Osteocyte (in vitro differentiated cells): ENCODE measurements around the gene NBAS. TPM values are rescaled to one million over a fixed set of nuclear protein-coding genes. Genes with fewer than 3 reads are reported as not detected.

Experiments used
- DNase-seq: peaks from one replicate; pipeline ENCODE4 v3.0.0; 2021; ENCODE audit warnings: mixed read lengths; ENCODE audit not compliant: unreplicated experiment; ENCODE audit errors: extremely low spot score
- H3K27ac Mint-ChIP-seq: one replicate; pipeline ENCODE4 v1.8.0; 2021; ENCODE audit warnings: mild to moderate bottlenecking, mixed read lengths; ENCODE audit not compliant: unreplicated experiment
- H3K27me3 Mint-ChIP-seq: one replicate; pipeline ENCODE4 v1.8.0; 2021; ENCODE audit warnings: mixed read lengths; ENCODE audit not compliant: unreplicated experiment
- H3K36me3 Mint-ChIP-seq: one replicate; pipeline ENCODE4 v1.8.0; 2021; ENCODE audit warnings: mixed read lengths; ENCODE audit not compliant: unreplicated experiment
- H3K4me1 Mint-ChIP-seq: one replicate; pipeline ENCODE4 v1.8.0; 2021; ENCODE audit warnings: mixed read lengths; ENCODE audit not compliant: unreplicated experiment
- H3K4me3 Mint-ChIP-seq: one replicate; pipeline ENCODE4 v1.8.0; 2021; ENCODE audit warnings: mild to moderate bottlenecking, moderate library complexity, mixed read lengths; ENCODE audit not compliant: unreplicated experiment
- H3K9me3 Mint-ChIP-seq: one replicate; pipeline ENCODE4 v1.8.0; 2021; ENCODE audit warnings: mixed read lengths; ENCODE audit not compliant: unreplicated experiment
- CTCF ChIP-seq: fragments of 200-600 bp; sonication (generic); IDR thresholded peaks from 2 replicates; pipeline ENCODE4 v1.5.0; 2021; ENCODE audit warnings: antibody characterized with exemption, mild to moderate bottlenecking, moderate library complexity
- total RNA-seq: library from RNA; stranded (reverse); gene quantifications from 2 replicates; pipeline ENCODE4 v1.2.1, GENCODE V29; 2021

NBAS gene
- total RNA-seq, 1 donor from 2014 or later: 43.6 TPM

- no peak overlapping the region for H3K4me3 Mint-ChIP-seq
- H3K36me3 Mint-ChIP-seq: peaks cover 45% of the 10 kb centered on the region
- H3K27me3 Mint-ChIP-seq: no peaks in the 10 kb centered on the region
Observed at GRCh38 chr2:15472876-15473275, 88.3 kb downstream of the NBAS start.

GRCh38 chr2:15472133-15472532, 89.0 kb downstream of the NBAS start:
- TF ChIP-seq CTCF: no peak
- no peak for DNase-seq
- no peaks in the 10 kb centered on the region for H3K4me1 Mint-ChIP-seq
- peaks cover 5% of the 10 kb centered on the region for H3K9me3 Mint-ChIP-seq
- no peak overlapping the region for H3K27ac Mint-ChIP-seq
- no peak overlapping the region for H3K4me3 Mint-ChIP-seq
- no peaks in the 10 kb centered on the region for H3K27me3 Mint-ChIP-seq
- H3K36me3 Mint-ChIP-seq: peaks cover 52% of the 10 kb centered on the region

More at GRCh38 chr2:15472876-15473275, 88.3 kb downstream of the NBAS start:
- H3K9me3 Mint-ChIP-seq: peaks cover 5% of the 10 kb centered on the region
- no peak for DNase-seq
- no peaks in the 10 kb centered on the region for H3K4me1 Mint-ChIP-seq
- no peak for TF ChIP-seq CTCF
- no peak overlapping the region for H3K27ac Mint-ChIP-seq

GRCh38 chr2:15471606-15472005, 89.5 kb downstream of the NBAS start:
- DNase-seq: no peak
- H3K4me3 Mint-ChIP-seq: no peak overlapping the region
- H3K27me3 Mint-ChIP-seq: no peaks in the 10 kb centered on the region
- peaks cover 5% of the 10 kb centered on the region for H3K9me3 Mint-ChIP-seq
- H3K36me3 Mint-ChIP-seq: peaks cover 50% of the 10 kb centered on the region
- no peaks in the 10 kb centered on the region for H3K4me1 Mint-ChIP-seq
- H3K27ac Mint-ChIP-seq: no peak overlapping the region
- TF ChIP-seq CTCF: no peak

GRCh38 chr2:15460112-15460620, 101.0 kb downstream of the NBAS start:
- no peak overlapping the region for H3K27ac Mint-ChIP-seq
- no peak overlapping the region for H3K4me3 Mint-ChIP-seq
- peaks cover 30% of the 10 kb centered on the region for H3K36me3 Mint-ChIP-seq
- no peaks in the 10 kb centered on the region for H3K4me1 Mint-ChIP-seq
- no peaks in the 10 kb centered on the region for H3K9me3 Mint-ChIP-seq
- no peak for DNase-seq
- TF ChIP-seq CTCF: no peak
- H3K27me3 Mint-ChIP-seq: no peaks in the 10 kb centered on the region

- no peak overlapping the region for H3K4me3 Mint-ChIP-seq
- H3K36me3 Mint-ChIP-seq: peaks cover 19% of the 10 kb centered on the region
- TF ChIP-seq CTCF: no peak
- no peaks in the 10 kb centered on the region for H3K4me1 Mint-ChIP-seq
- H3K27ac Mint-ChIP-seq: no peak overlapping the region
- no peaks in the 10 kb centered on the region for H3K9me3 Mint-ChIP-seq
- H3K27me3 Mint-ChIP-seq: no peaks in the 10 kb centered on the region
- no peak for DNase-seq
Observed at GRCh38 chr2:15458277-15458676, 102.9 kb downstream of the NBAS start.
